Mesenteric fat pad (tissue), 1 donor: ENCODE data around the gene RNF187. TPM values are rescaled to one million over a fixed set of nuclear protein-coding genes. Genes with fewer than 3 reads are reported as not detected.
"Not testable (repeated sequence)": the region's sequence is repeated elsewhere in the genome, so short reads cannot be mapped to it uniquely, and the experiment has no call there.

ENCODE experiments used
- DNase-seq: peaks from one replicate; pipeline ENCODE4 v3.0.0-alpha.2; 2020; ENCODE audit warnings: low spot score
- total RNA-seq: library from RNA; stranded (reverse); fragmentation: NEBNext Ultra II Directional; extraction: Animal tissue kit (Norgen Biotek cat#: 25700); gene quantifications from one replicate; pipeline ENCODE4 v1.2.1, GENCODE V29; 2021
- donor health status: DM: yes; HTN: yes; CAD: no.

RNF187 gene
- total RNA-seq, 1 donor from 2014 or later, result 82.4 TPM

- DNase-seq, result no peak
Measured at GRCh38 chr1:228486596-228487335, 416 bp upstream of the RNF187 start.

GRCh38 chr1:228488125-228488817 lies 1.1 kb downstream of the RNF187 start:
- no peak for DNase-seq

- DNase-seq, result no peak
Measured at GRCh38 chr1:228488818-228489674, 1.9 kb downstream of the RNF187 start.

GRCh38 chr1:228490120-228491078 lies 3.2 kb downstream of the RNF187 start:
- DNase-seq, result no peak

GRCh38 chr1:228493141-228494043 lies 6.2 kb downstream of the RNF187 start:
- DNase-seq, result peak; percentile 84

GRCh38 chr1:228494044-228494353 lies 6.8 kb downstream of the RNF187 start:
- peak; percentile 79 for DNase-seq

- DNase-seq, result no peak
Measured at GRCh38 chr1:228494391-228494790, 7.2 kb downstream of the RNF187 start.

- peak; percentile 77 for DNase-seq
Measured at GRCh38 chr1:228494970-228495853, 8.0 kb downstream of the RNF187 start.

- no peak for DNase-seq
Measured at GRCh38 chr1:228496084-228496483, 8.9 kb downstream of the RNF187 start.

- DNase-seq, result no peak
Measured at GRCh38 chr1:228496494-228496893, 9.3 kb downstream of the RNF187 start.

- DNase-seq, result peak; percentile 65
Measured at GRCh38 chr1:228497206-228497605, 10.0 kb downstream of the RNF187 start.

- peak; percentile 33 for DNase-seq
Measured at GRCh38 chr1:228497817-228498216, 10.6 kb downstream of the RNF187 start.

GRCh38 chr1:228500143-228500734 lies 13.1 kb downstream of the RNF187 start:
- DNase-seq, result no peak

GRCh38 chr1:228500901-228501871 lies 14.0 kb downstream of the RNF187 start:
- DNase-seq, result no peak

GRCh38 chr1:228502522-228502921 lies 15.3 kb downstream of the RNF187 start:
- no peak for DNase-seq

GRCh38 chr1:228505944-228506343 lies 18.8 kb downstream of the RNF187 start:
- not testable (repeated sequence) for DNase-seq
